GM12878 (cell line): ENCODE results near the gene MYO6. TPM values are rescaled to one million over a fixed set of nuclear protein-coding genes. Genes with fewer than 3 reads are reported as not detected.

ENCODE experiments used
- ATAC-seq: fragments of 200-7000 bp; cut with Tn5 transposase; 3 replicates; pipeline ENCODE4 v1.9.1; 2020; ENCODE audit warnings: mild to moderate bottlenecking, moderate library complexity
- BruUV-seq: library from RNA; stranded (reverse); fragments of 400-500 nt; replicated peaks from 2 replicates; lab custom pipeline; 2021; lab: Mats Ljungman, UMichigan
- CTCF ChIA-PET: fragments of 300-600 bp; sonication (Branson Sonifier 250); formaldehyde crosslinking; extraction: SDS; loops from one replicate; lab custom pipeline; 2021; ENCODE audit warnings: inconsistent platforms; lab: Yijun Ruan, JAX
- POLR2A ChIA-PET: fragments of 350-600 bp; formaldehyde crosslinking; extraction: SDS; loops from one replicate; lab custom pipeline; 2021; ENCODE audit warnings: inconsistent platforms; lab: Charles Lee
- RAD21 ChIA-PET: fragments of 300-600 bp; sonication (Branson Sonifier 250); formaldehyde crosslinking; loops from one replicate; lab custom pipeline; 2023; ENCODE audit warnings: antibody characterized with exemption; ENCODE audit not compliant: unreplicated experiment; lab: Charles Lee
- SMC1A ChIA-PET: fragments of 300-600 bp; sonication (Branson Sonifier 250); formaldehyde crosslinking; loops from one replicate; lab custom pipeline; 2023; ENCODE audit not compliant: unreplicated experiment, uncharacterized antibody; lab: Charles Lee
- DNase-seq: peaks from one replicate; pipeline ENCODE4 v3.0.0-alpha.2; 2011; ENCODE audit warnings: low read depth, low spot score
- FAIRE-seq: peaks from 3 replicates; lab custom pipeline; 2011; peaks lifted over from hg19 to GRCh38; lab: Jason Lieb, UNC
- H2AFZ ChIP-seq: 2 replicates; pipeline ENCODE4 v1.6.0; 2011; ENCODE audit warnings: low read depth, low read length, control low read depth; ENCODE audit not compliant: control insufficient read depth
- H3K27ac ChIP-seq: 2 replicates; pipeline ENCODE4 v1.5.1; 2011; ENCODE audit warnings: control low read depth; ENCODE audit not compliant: control insufficient read depth, insufficient read depth
- H3K27me3 ChIP-seq, 2 experiments: replicated peaks in 1 of 2; 2 replicates each; pipeline versions ENCODE4 v1.6.0 to v1.6.1; 2011; ENCODE audit warnings: low read length in 1 of 2; ENCODE audit not compliant: control insufficient read depth in 2 of 2, insufficient read depth in 2 of 2
- H3K36me3 ChIP-seq, 2 experiments: 2 replicates each; pipeline ENCODE4 v1.5.1; 2011; ENCODE audit warnings: low read length in 1 of 2; ENCODE audit not compliant: control insufficient read depth in 2 of 2, insufficient read depth in 2 of 2
- H3K4me1 ChIP-seq: 2 replicates; pipeline ENCODE4 v1.6.1; 2011; ENCODE audit warnings: mild to moderate bottlenecking, low read length, moderate library complexity, mixed read lengths; ENCODE audit not compliant: control insufficient read depth, insufficient read depth
- H3K4me2 ChIP-seq: 2 replicates; pipeline ENCODE4 v1.6.0; 2011; ENCODE audit warnings: control low read depth; ENCODE audit not compliant: control insufficient read depth, insufficient read depth
- H3K4me3 ChIP-seq: fragments of 200-600 bp; sonication (generic); 2 replicates; pipeline ENCODE4 v1.5.1; 2016
- H3K79me2 ChIP-seq: 2 replicates; pipeline ENCODE4 v1.6.0; 2011; ENCODE audit warnings: low read length; ENCODE audit not compliant: control insufficient read depth, insufficient read depth
- H3K9ac ChIP-seq: 2 replicates; pipeline ENCODE4 v1.8.0; 2011; ENCODE audit warnings: low read length, control low read depth, mixed read lengths; ENCODE audit not compliant: control insufficient read depth, insufficient read depth
- H3K9me3 ChIP-seq: replicated peaks from 3 replicates; pipeline ENCODE4 v1.5.1; 2011; ENCODE audit warnings: mild to moderate bottlenecking, low read length; ENCODE audit not compliant: control insufficient read depth, insufficient read depth
- H4K20me1 ChIP-seq: 2 replicates; pipeline ENCODE4 v1.6.0; 2011; ENCODE audit not compliant: control insufficient read depth, insufficient read depth
- GABPA ChIP-seq: IDR thresholded peaks from 2 replicates; pipeline ENCODE4 v1.6.1; 2014; ENCODE audit warnings: antibody characterized with exemption, low read depth, mild to moderate bottlenecking, inconsistent platforms
- NFYA ChIP-seq: IDR thresholded peaks from 2 replicates; pipeline ENCODE4 v1.6.1; 2011; ENCODE audit warnings: low read depth, mild to moderate bottlenecking, low read length, improper control_type of control experiment, borderline replicate concordance
- NKRF ChIP-seq: fragments of 450-650 bp; conservative IDR thresholded peaks from 2 replicates; pipeline ENCODE4 v1.6.1; 2017; ENCODE audit warnings: mild to moderate bottlenecking, moderate library complexity
- POLR2AphosphoS5 ChIP-seq: IDR thresholded peaks from 2 replicates; pipeline ENCODE4 v1.6.1; 2011; ENCODE audit warnings: mild to moderate bottlenecking, low read length, inconsistent platforms
- SRF ChIP-seq, 2 experiments: IDR thresholded peaks; 2 replicates each; pipeline ENCODE4 v1.6.1; 2011; ENCODE audit warnings: low read depth in 2 of 2, low read length in 2 of 2, mild to moderate bottlenecking in 1 of 2, moderate library complexity in 1 of 2
- STAT3 ChIP-seq: IDR thresholded peaks from 2 replicates; pipeline ENCODE4 v1.6.1; 2011; ENCODE audit warnings: low read depth, low read length, improper control_type of control experiment
- TAF1 ChIP-seq: IDR thresholded peaks from 2 replicates; pipeline ENCODE4 v1.6.1; 2011; ENCODE audit warnings: mild to moderate bottlenecking, low read depth, low read length, borderline replicate concordance
- TCF12 ChIP-seq: IDR thresholded peaks from 2 replicates; pipeline ENCODE4 v1.6.1; 2011; ENCODE audit warnings: low read depth, mild to moderate bottlenecking, low read length
- TCF3 ChIP-seq: IDR thresholded peaks from 2 replicates; pipeline ENCODE4 v1.6.1; 2012; ENCODE audit warnings: low read depth, mild to moderate bottlenecking, low read length, borderline replicate concordance; ENCODE audit not compliant: insufficient read depth
- ZBTB11 ChIP-seq: fragments of 450-650 bp; formaldehyde crosslinking; IDR thresholded peaks from 2 replicates; pipeline ENCODE4 v1.5.0; 2022; ENCODE audit warnings: mild to moderate bottlenecking, missing genetic modification characterization
- WGBS: methylation state at CpG from one replicate; pipeline ENCODE4 v1.1.6; 2016; ENCODE audit warnings: low lambda C conversion rate; ENCODE audit not compliant: insufficient replicate concordance, insufficient coverage; ENCODE audit errors: missing lambda C conversion rate; 5-methylcytosine and 5-hydroxymethylcytosine counted together
- in situ Hi-C: fragments of 300-500 bp; cut with MboI; formaldehyde crosslinking; loops from 9 replicates; pipeline ENCODE4 v1.14.3; 2018; ENCODE audit warnings: mixed read lengths
- intact Hi-C: fragments of 100-400 bp; cut with micrococcal nuclease; formaldehyde crosslinking; loops from one replicate; pipeline ENCODE4 v1.14.2; 2022; ENCODE audit not compliant: unreplicated experiment
- polyA plus RNA-seq, 11 experiments: library from polyadenylated mRNA; depleted of rRNA in 4 of 11; unstranded in 6 of 11; stranded (reverse) in 5 of 11; fragments of >200 nt; fragmentation: Nextera tagmentation in 4 of 11; fragmentation: Illumina TruSeq in 1 of 11; extraction: Ambion mirVana in 4 of 11; extraction: Trizol in 1 of 11; gene quantifications; 1 replicate in 1 of 11; 2 replicates in 10 of 11; pipeline versions ENCODE4 v1.2.1 to v1.2.3, GENCODE V29; 2011 to 2016; ENCODE audit warnings: inconsistent platforms in 2 of 11, missing spikeins in 2 of 11, low read depth in 1 of 11
- total RNA-seq, 4 experiments: library from RNA; depleted of rRNA in 3 of 4; stranded (reverse); fragments of >200 nt in 3 of 4; fragmentation: Illumina TruSeq in 1 of 4; extraction: Trizol in 1 of 4; gene quantifications; 2 replicates each; pipeline versions ENCODE4 v1.2.1 to v1.2.3, GENCODE V29; 2013 to 2021

The MYO6 gene
- total and polyA plus RNA-seq, 10 of the 15 experiments (the other 5 are each of a cell fraction or from before 2014, with no cell fraction given) = 7.9 to 30.4 (median 16.8) TPM

- no TSS peak for BruUV-seq
Observed at GRCh38 chr6:75723382-75723781, 25.7 kb upstream of the MYO6 start.

More at GRCh38 chr6:75723382-75723781, 25.7 kb upstream of the MYO6 start:
- no peak for TF ChIP-seq GABPA
- TF ChIP-seq POLR2AphosphoS5 = no peak
- no peak for TF ChIP-seq SRF (IDR thresholded peaks at IDR 0.05; ENCODE audit: low read depth in 2 of 2, low read length in 2 of 2)
- TF ChIP-seq ZBTB11 (CRISPR knock-in tag) = no peak
- TF ChIP-seq TAF1 = no peak
- TF ChIP-seq TCF12 = no peak
- TF ChIP-seq STAT3 = no peak
- no peak for TF ChIP-seq TCF3
- TF ChIP-seq NKRF = no peak
- TF ChIP-seq NFYA = no peak
- Histone ChIP-seq H3K27ac (no peak overlapping the region), H3K36me3 (no peaks in the 10 kb centered on the region), H3K79me2 (no peaks in the 10 kb centered on the region), H3K4me2 (no peak overlapping the region), H4K20me1 (no peaks in the 10 kb centered on the region), H3K27me3 (no peaks in the 10 kb centered on the region), H3K4me1 (no peaks in the 10 kb centered on the region), H3K4me3 (no peak overlapping the region), H3K9ac (no peak overlapping the region), H2AFZ (no peak overlapping the region), H3K9me3 (no peaks in the 10 kb centered on the region)
- ChIA-PET RAD21 (interaction anchor here (0.9 kb wide), 1 partner anchor 9 kb away, joined by 3 read pairs; no protein-coding TSS in a partner anchor), POLR2A (interaction anchor here (0.8 kb wide), 1 partner anchor 24 kb away, joined by 3 read pairs; no protein-coding TSS in a partner anchor), CTCF (interaction anchor here (0.7 to 1.0 kb wide), 2 partner anchors 132 to 439 kb away, joined by 3 to 4 read pairs; partner anchors contain the start of gene TMEM30A), SMC1A (interaction anchor here (0.6 to 2.3 kb wide), 3 partner anchors 10 to 307 kb away, joined by 3 to 5 read pairs (median 3); no protein-coding TSS in a partner anchor)
- no peak for ATAC-seq
- WGBS = 73% methylated on average over 2 of the region's 2 CpGs
- intact Hi-C loops = no loop called here
- in situ Hi-C loops = no loop called here
- DNase-seq = no peak
- no peak for FAIRE-seq
